GM12878 (cell line): Measurements from ENCODE around the gene ROBO1. TPM values are rescaled to one million over a fixed set of nuclear protein-coding genes. Genes with fewer than 3 reads are reported as not detected.

ENCODE experiments used
- ATAC-seq: fragments of 200-7000 bp; cut with Tn5 transposase; 3 replicates; pipeline ENCODE4 v1.9.1; 2020; ENCODE audit warnings: mild to moderate bottlenecking, moderate library complexity
- BruUV-seq: library from RNA; stranded (reverse); fragments of 400-500 nt; replicated peaks from 2 replicates; lab custom pipeline; 2021; lab: Mats Ljungman, UMichigan
- CTCF ChIA-PET: fragments of 300-600 bp; sonication (Branson Sonifier 250); formaldehyde crosslinking; extraction: SDS; loops from one replicate; lab custom pipeline; 2021; ENCODE audit warnings: inconsistent platforms; lab: Yijun Ruan, JAX
- POLR2A ChIA-PET: fragments of 350-600 bp; formaldehyde crosslinking; extraction: SDS; loops from one replicate; lab custom pipeline; 2021; ENCODE audit warnings: inconsistent platforms; lab: Charles Lee
- RAD21 ChIA-PET: fragments of 300-600 bp; sonication (Branson Sonifier 250); formaldehyde crosslinking; loops from one replicate; lab custom pipeline; 2023; ENCODE audit warnings: antibody characterized with exemption; ENCODE audit not compliant: unreplicated experiment; lab: Charles Lee
- SMC1A ChIA-PET: fragments of 300-600 bp; sonication (Branson Sonifier 250); formaldehyde crosslinking; loops from one replicate; lab custom pipeline; 2023; ENCODE audit not compliant: unreplicated experiment, uncharacterized antibody; lab: Charles Lee
- DNase-seq: peaks from one replicate; pipeline ENCODE4 v3.0.0-alpha.2; 2011; ENCODE audit warnings: low read depth, low spot score
- FAIRE-seq: peaks from 3 replicates; lab custom pipeline; 2011; peaks lifted over from hg19 to GRCh38; lab: Jason Lieb, UNC
- H2AFZ ChIP-seq: 2 replicates; pipeline ENCODE4 v1.6.0; 2011; ENCODE audit warnings: low read depth, low read length, control low read depth; ENCODE audit not compliant: control insufficient read depth
- H3K27ac ChIP-seq: 2 replicates; pipeline ENCODE4 v1.5.1; 2011; ENCODE audit warnings: control low read depth; ENCODE audit not compliant: control insufficient read depth, insufficient read depth
- H3K27me3 ChIP-seq, 2 experiments: replicated peaks in 1 of 2; 2 replicates each; pipeline versions ENCODE4 v1.6.0 to v1.6.1; 2011; ENCODE audit warnings: low read length in 1 of 2; ENCODE audit not compliant: control insufficient read depth in 2 of 2, insufficient read depth in 2 of 2
- H3K36me3 ChIP-seq, 2 experiments: 2 replicates each; pipeline ENCODE4 v1.5.1; 2011; ENCODE audit warnings: low read length in 1 of 2; ENCODE audit not compliant: control insufficient read depth in 2 of 2, insufficient read depth in 2 of 2
- H3K4me1 ChIP-seq: 2 replicates; pipeline ENCODE4 v1.6.1; 2011; ENCODE audit warnings: mild to moderate bottlenecking, low read length, moderate library complexity, mixed read lengths; ENCODE audit not compliant: control insufficient read depth, insufficient read depth
- H3K4me2 ChIP-seq: 2 replicates; pipeline ENCODE4 v1.6.0; 2011; ENCODE audit warnings: control low read depth; ENCODE audit not compliant: control insufficient read depth, insufficient read depth
- H3K4me3 ChIP-seq: fragments of 200-600 bp; sonication (generic); 2 replicates; pipeline ENCODE4 v1.5.1; 2016
- H3K79me2 ChIP-seq: 2 replicates; pipeline ENCODE4 v1.6.0; 2011; ENCODE audit warnings: low read length; ENCODE audit not compliant: control insufficient read depth, insufficient read depth
- H3K9ac ChIP-seq: 2 replicates; pipeline ENCODE4 v1.8.0; 2011; ENCODE audit warnings: low read length, control low read depth, mixed read lengths; ENCODE audit not compliant: control insufficient read depth, insufficient read depth
- H3K9me3 ChIP-seq: replicated peaks from 3 replicates; pipeline ENCODE4 v1.5.1; 2011; ENCODE audit warnings: mild to moderate bottlenecking, low read length; ENCODE audit not compliant: control insufficient read depth, insufficient read depth
- H4K20me1 ChIP-seq: 2 replicates; pipeline ENCODE4 v1.6.0; 2011; ENCODE audit not compliant: control insufficient read depth, insufficient read depth
- CHD1 ChIP-seq: IDR thresholded peaks from 2 replicates; pipeline ENCODE4 v1.6.1; 2012; ENCODE audit warnings: low read depth, low read length, improper control_type of control experiment
- DPF2 ChIP-seq: fragments of 450-650 bp; IDR thresholded peaks from 2 replicates; pipeline ENCODE4 v1.6.1; 2017; ENCODE audit warnings: mild to moderate bottlenecking
- HDAC6 ChIP-seq: fragments of 200-600 bp; sonication (generic); IDR thresholded peaks from one replicate; pipeline ENCODE4 v1.8.0; 2017; ENCODE audit warnings: antibody characterized with exemption; ENCODE audit not compliant: unreplicated experiment
- NKRF ChIP-seq: fragments of 450-650 bp; conservative IDR thresholded peaks from 2 replicates; pipeline ENCODE4 v1.6.1; 2017; ENCODE audit warnings: mild to moderate bottlenecking, moderate library complexity
- NRF1 ChIP-seq: conservative IDR thresholded peaks from 2 replicates; pipeline ENCODE4 v1.6.1; 2011; ENCODE audit warnings: mild to moderate bottlenecking, low read depth, low read length, improper control_type of control experiment
- POLR2AphosphoS2 ChIP-seq: IDR thresholded peaks from 2 replicates; pipeline ENCODE4 v1.6.1; 2011; ENCODE audit warnings: low read depth, mild to moderate bottlenecking, low read length, improper control_type of control experiment, moderate library complexity
- SIN3A ChIP-seq: IDR thresholded peaks from 2 replicates; pipeline ENCODE4 v1.6.1; 2012; ENCODE audit warnings: low read depth, low read length, improper control_type of control experiment
- SMARCA5 ChIP-seq: fragments of 450-650 bp; IDR thresholded peaks from 2 replicates; pipeline ENCODE4 v1.6.1; 2017; ENCODE audit warnings: mild to moderate bottlenecking
- TCF12 ChIP-seq: IDR thresholded peaks from 2 replicates; pipeline ENCODE4 v1.6.1; 2011; ENCODE audit warnings: low read depth, mild to moderate bottlenecking, low read length
- TCF7 ChIP-seq: IDR thresholded peaks from 2 replicates; pipeline ENCODE4 v1.6.1; 2014; ENCODE audit warnings: antibody characterized with exemption, borderline replicate concordance
- ZBTB40 ChIP-seq: fragments of 450-650 bp; IDR thresholded peaks from 2 replicates; pipeline ENCODE4 v1.6.1; 2016; ENCODE audit warnings: mild to moderate bottlenecking, moderate library complexity, borderline replicate concordance
- WGBS: methylation state at CpG from one replicate; pipeline ENCODE4 v1.1.6; 2016; ENCODE audit warnings: low lambda C conversion rate; ENCODE audit not compliant: insufficient replicate concordance, insufficient coverage; ENCODE audit errors: missing lambda C conversion rate; 5-methylcytosine and 5-hydroxymethylcytosine counted together
- in situ Hi-C: fragments of 300-500 bp; cut with MboI; formaldehyde crosslinking; loops from 9 replicates; pipeline ENCODE4 v1.14.3; 2018; ENCODE audit warnings: mixed read lengths
- intact Hi-C: fragments of 100-400 bp; cut with micrococcal nuclease; formaldehyde crosslinking; loops from one replicate; pipeline ENCODE4 v1.14.2; 2022; ENCODE audit not compliant: unreplicated experiment
- polyA plus RNA-seq, 11 experiments: library from polyadenylated mRNA; depleted of rRNA in 4 of 11; unstranded in 6 of 11; stranded (reverse) in 5 of 11; fragments of >200 nt; fragmentation: Nextera tagmentation in 4 of 11; fragmentation: Illumina TruSeq in 1 of 11; extraction: Ambion mirVana in 4 of 11; extraction: Trizol in 1 of 11; gene quantifications; 1 replicate in 1 of 11; 2 replicates in 10 of 11; pipeline versions ENCODE4 v1.2.1 to v1.2.3, GENCODE V29; 2011 to 2016; ENCODE audit warnings: inconsistent platforms in 2 of 11, missing spikeins in 2 of 11, low read depth in 1 of 11
- total RNA-seq, 4 experiments: library from RNA; depleted of rRNA in 3 of 4; stranded (reverse); fragments of >200 nt in 3 of 4; fragmentation: Illumina TruSeq in 1 of 4; extraction: Trizol in 1 of 4; gene quantifications; 2 replicates each; pipeline versions ENCODE4 v1.2.1 to v1.2.3, GENCODE V29; 2013 to 2021

ROBO1 gene
- total and polyA plus RNA-seq, 10 of the 15 experiments (the other 5 are each of a cell fraction or from before 2014, with no cell fraction given): 0.29 to 46.5 (median 1.2) TPM

GRCh38 chr3:79453600-79453999 lies 314.2 kb downstream of the ROBO1 start:
- in situ Hi-C loops (no loop called here), intact Hi-C loops (no loop called here)
- ChIA-PET POLR2A (no interaction called here), SMC1A (no interaction called here), CTCF (no interaction called here)
- no peak overlapping the region for H3K9ac ChIP-seq
- WGBS: 0% methylated on average over 2 of the region's 2 CpGs
- H3K27me3 ChIP-seq: no peaks in the 10 kb centered on the region
- H3K36me3 ChIP-seq: no peaks in the 10 kb centered on the region
- no peak for DNase-seq
- no peaks in the 10 kb centered on the region for H4K20me1 ChIP-seq
- no peaks in the 10 kb centered on the region for H3K9me3 ChIP-seq
- no peak overlapping the region for H3K4me3 ChIP-seq
- no peak overlapping the region for H2AFZ ChIP-seq
- no peak for ATAC-seq
- H3K4me2 ChIP-seq: no peak overlapping the region
- H3K79me2 ChIP-seq: no peaks in the 10 kb centered on the region
- TF ChIP-seq SMARCA5: no peak
- TF ChIP-seq, all 136 proteins: peak for 0
- RAD21 ChIA-PET: no interaction called here
- Histone ChIP-seq H3K4me1 (no peaks in the 10 kb centered on the region), H3K27ac (no peak overlapping the region)
- no peak for FAIRE-seq
- no TSS peak for BruUV-seq

GRCh38 chr3:79436387-79436786 lies 331.4 kb downstream of the ROBO1 start:
- Histone ChIP-seq H4K20me1 (no peaks in the 10 kb centered on the region), H3K27me3 (no peaks in the 10 kb centered on the region), H3K79me2 (no peaks in the 10 kb centered on the region), H3K4me2 (no peak overlapping the region), H3K4me1 (no peaks in the 10 kb centered on the region), H3K4me3 (no peak overlapping the region), H3K27ac (no peak overlapping the region), H3K9me3 (no peaks in the 10 kb centered on the region), H3K9ac (no peak overlapping the region), H3K36me3 (no peaks in the 10 kb centered on the region), H2AFZ (no peak overlapping the region)
- SMC1A ChIA-PET: no interaction called here
- FAIRE-seq (no peak), DNase-seq (no peak), ATAC-seq (no peak)
- RAD21 ChIA-PET: no interaction called here
- no TSS peak for BruUV-seq
- whole genome bisulfite sequencing: 29% methylated on average over 1 of the region's 1 CpG
- in situ Hi-C loops: no loop called here
- intact Hi-C loops: no loop called here
- CTCF ChIA-PET: no interaction called here
- POLR2A ChIA-PET: no interaction called here
- TF ChIP-seq NRF1 (no peak), ZBTB40 (no peak), POLR2AphosphoS2 (no peak), SMARCA5 (no peak), SIN3A (no peak), NKRF (no peak), TCF12 (no peak), DPF2 (no peak), HDAC6 (no peak), TCF7 (no peak), CHD1 (no peak)
